Activated CD4-positive, alpha-beta T cell treated with anti-CD3 and anti-CD28 coated beads, Interleukin-2, amount 50 U/mL, for 1 hour (primary cell): ENCODE data around the gene IQCE.
"Not testable (repeated sequence)": the region's sequence is repeated elsewhere in the genome, so short reads cannot be mapped to it uniquely, and the experiment has no call there.

Experiments
- DNase-seq: peaks from one replicate; pipeline ENCODE4 v3.0.0-alpha.2; 2020

Gene IQCE

DNA sequence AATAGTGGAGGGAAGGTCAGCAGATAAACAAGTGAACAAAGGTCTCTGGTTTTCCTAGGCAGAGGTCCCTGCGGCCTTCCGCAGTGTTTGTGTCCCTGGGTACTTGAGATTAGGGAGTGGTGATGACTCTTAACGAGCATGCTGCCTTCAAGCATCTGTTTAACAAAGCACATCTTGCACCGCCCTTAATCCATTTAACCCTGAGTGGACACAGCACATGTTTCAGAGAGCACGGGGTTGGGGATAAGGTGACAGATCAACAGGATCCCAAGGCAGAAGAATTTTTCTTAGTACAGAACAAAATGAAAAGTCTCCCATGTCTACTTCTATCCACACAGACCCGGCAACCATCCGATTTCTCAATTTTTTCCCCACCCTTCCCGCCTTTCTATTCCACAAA, 25.2 kb upstream of the IQCE start:
- DNase-seq = not testable (repeated sequence)

DNA sequence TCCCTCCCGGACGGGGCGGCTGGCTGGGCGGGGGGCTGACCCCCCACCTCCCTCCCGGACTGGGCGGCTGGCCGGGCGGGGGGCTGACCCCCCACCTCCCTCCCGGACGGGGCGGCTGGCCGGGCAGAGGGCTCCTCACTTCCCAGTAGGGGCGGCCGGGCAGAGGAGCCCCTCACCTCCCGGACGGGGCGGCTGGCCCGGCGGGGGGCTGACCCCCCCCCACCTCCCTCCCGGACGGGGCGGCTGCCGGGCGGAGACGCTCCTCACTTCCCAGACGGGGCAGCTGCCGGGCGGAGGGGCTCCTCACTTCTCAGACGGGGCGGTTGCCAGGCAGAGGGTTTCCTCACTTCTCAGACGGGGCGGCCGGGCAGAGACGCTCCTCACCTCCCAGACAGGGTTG, 24.6 kb upstream of the IQCE start:
- DNase-seq = not testable (repeated sequence)

DNA sequence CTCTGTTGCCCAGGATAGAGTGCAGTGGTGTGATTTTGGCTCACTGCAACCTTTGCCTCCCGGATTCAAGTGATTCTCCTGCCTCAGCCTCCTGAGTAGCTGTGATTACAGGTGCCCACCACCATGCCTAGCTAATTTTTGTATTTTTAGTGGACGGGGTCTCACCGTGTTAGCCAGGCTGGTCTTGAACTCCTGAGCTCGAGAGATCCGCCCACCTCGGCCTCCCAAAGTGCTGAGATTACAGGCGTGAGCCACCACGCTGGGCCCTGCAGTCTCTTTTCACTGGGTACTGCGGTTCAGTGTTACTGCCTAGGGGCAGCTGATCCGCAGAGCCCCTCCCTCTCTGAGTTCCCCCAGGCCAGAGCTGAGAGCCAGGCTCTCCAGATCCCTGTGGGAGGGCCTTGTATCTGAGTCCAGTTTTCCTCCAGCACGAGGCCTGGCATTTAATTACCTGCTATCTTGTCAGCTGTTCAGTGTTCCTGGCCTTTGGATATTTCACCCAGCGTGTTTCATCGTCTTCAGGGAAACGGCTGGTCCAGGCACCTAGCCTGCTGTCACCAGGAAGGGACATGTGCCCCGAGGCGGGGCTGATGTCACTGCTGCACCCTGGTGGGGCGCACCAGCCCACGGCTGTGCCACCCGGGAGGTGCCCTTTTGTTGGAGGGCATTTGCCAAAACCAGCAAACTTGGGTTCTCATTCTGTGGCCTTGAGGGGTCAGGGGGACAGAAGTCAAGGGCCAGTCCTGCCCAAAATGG, 22.7 kb upstream of the IQCE start:
- DNase-seq = not testable (repeated sequence)

DNA sequence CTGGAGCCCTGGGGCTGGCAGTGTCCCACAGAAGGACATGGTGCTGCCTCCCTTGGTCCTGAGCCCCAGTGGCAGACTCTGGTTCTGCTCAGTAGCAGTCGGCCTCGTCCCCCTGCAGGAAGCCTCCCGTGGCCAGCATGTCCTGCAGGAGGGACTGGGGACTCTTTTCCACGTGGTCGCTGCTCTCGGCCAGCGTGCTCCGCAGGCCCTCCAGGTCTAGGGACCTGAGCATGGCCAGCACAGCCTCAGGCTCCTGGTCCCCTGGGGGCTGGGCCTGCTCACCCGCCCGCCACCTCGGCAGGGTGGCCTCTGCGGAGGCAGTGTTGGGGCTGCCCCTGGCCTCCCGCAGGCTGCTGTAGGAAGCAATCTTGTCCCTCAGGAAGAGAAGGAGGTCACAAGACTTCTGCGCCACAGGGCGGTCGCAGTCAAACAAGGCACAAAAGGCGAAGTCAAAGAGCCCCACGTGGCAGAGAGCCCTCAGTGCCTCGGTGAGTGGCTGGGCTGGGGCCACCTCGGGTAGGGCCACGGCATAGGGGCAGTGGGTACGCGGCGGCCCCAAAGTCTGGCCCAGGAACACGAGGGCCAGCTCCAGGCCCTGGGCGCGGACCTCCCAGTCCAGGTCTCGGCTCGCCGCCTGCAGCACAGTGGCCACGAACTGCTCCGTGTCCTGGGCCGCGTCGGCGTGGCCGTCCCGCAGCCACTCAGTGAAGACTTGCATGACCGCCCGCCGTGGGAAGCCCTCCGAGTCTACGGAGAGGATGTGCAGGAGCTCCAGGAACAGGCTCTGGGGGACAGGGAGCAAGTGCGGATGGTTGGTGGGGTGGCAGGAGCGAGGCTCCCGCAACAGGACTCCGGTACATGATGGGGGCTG, 20.6 kb upstream of the IQCE start:
- DNase-seq = no peak

DNA sequence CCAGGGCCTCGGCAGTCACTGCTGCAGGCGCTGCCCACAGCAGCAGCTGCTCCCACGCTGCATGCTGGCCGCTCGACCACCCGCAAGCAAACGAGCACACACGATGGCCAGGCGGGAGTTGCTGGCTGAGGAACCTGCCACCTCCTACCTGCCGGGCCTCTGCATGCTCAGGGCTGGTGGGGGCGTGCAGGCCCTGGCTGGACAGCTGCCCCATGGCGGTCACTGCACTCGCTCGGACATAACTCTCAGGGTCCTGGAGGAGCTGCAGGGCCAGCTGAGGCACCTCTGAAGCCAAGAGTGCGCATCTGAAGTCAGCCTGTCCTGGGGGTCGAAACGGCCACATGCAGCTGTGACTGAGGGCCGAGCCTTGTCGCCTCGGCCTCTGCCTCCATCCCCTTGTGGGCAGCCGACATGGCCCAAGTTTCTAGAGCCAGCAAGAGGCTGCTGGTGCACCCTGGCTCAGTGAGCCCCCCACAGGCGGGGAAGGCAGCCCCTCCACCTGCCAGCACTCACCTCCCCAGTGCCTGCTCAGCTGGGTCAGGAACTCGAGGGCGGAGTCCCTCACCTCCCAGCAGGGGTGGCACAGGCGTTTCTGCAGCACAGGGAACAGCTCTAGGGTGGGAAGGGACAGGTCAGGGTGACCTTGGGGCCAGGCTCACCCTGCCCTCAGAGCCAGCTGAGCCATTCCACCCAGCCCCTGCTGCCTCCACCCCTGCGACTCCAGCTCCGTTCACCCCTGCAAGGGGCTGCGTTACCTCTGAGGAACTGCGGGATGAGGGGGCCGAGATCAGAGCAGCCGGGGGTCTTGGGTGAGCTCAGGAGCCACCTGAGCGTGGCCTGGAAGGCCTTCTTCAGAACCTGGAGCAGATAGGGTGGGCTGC, 19.5 kb upstream of the IQCE start:
- DNase-seq = no peak

DNA sequence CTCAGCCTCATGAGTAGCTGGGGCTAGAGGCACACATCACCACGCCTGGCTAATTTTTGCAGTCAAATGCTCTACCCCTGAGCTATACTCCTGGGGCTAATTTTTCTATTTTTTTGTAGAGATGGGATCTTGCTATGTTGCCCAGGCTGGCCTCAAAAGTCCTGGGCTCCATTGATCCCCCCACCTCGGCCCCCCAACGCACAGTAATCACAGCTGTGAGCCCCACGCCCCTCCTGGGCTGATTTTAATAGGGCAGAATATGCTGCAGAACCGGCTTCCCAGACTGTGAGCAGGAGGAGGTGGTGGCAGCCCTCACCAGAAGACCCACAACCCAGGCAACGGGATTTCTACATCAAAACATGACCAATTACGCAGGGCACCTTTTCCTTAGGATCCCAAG, 18.6 kb upstream of the IQCE start:
- DNase-seq = no peak

DNA sequence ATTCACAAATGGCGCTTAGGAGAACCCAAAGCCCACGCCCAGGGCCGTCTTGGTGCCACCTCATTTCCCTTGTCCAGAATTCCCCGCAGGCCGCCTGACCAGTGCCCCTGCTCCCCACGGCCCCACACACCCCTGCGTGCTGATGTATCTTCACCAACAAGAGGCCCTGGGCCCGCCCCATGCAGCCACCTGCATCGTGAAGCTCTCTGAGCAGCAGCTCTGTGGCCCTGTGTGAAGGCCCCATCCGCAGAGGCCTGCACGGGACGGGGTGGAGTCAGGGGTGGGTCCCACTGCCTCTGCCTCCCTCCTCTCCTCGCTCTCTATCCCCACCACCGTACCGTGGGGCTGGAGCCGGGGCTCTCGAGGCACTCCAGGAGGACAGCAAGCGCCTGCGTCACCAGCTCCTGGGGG, 18.1 kb upstream of the IQCE start:
- no peak for DNase-seq

DNA sequence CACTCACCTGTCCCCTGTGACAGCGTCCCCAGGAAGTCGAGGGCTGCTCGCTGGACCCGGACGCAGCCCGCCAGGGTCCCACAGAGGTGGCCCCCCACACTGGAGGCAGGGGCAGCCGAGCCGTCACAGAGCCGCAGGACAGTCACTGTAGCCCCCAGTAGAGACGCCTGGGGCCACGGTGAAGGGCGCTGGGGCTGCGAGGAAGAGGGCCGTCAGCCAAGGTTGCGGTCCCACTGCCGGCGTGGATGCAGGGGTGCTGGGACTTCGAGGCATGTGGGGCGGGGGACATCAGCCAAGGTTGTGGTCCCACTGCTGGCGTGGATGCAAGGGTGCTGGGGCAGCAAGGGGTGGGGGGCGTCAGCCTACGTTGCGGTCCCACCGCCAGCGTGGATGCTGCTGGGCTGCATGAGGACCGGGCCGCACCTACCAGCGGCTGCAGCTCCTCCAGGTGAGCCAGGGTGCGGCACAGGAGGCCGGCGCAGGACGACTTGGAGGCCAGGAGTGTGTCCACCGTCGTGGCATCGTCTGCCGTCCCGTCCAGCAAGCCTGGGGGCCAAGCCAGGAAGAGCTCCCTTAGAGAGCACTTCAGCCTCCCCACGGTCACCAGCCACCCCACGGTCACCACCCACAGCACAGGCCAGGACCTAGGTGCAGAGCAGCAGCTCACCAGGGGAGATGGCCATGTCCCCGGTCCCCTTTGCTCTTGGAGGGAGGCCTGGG, 17.3 kb upstream of the IQCE start:
- no peak for DNase-seq

DNA sequence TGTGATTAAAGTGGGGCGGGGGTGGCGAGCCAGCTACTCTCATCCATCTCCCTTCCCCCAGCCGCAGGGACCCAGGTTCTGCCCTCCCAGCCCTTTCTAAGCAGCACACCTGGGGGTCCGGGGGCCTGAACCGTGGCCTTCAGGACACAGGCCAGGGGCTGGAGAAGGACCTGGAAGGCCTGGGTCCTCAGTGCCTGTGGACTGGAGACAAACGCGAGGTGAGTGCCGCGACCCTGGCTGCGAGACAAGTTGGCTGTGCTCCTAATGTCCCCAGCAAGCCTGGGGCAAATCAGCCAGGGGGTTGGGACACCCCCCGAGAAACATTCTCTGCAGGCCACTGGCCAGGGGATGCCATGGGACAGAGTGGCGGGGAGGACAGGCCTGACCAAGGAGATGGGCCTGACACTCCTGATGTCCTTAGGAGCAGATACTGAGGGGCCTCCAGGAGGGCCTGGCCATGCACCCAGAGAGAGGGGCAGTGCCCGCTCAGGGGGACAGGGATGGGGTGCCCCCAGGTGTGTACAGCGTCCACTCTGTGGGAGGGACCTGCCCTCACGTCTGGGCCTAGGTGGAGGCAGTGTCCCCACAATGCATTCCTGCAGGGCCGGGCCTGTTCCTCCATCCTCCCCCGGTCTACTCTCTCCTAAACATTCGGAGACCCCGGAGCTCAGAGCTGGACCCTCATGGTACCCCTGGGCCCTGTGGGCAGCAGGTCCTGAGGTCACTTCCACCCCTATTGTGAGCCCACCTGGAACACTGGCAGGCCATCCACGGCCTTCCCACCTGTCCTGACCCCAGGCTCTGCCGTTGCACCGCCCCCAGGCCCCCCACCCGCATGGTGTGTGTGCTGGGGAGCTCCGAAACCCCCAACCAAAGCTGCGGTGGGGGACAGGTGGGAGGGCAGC, 16.5 kb upstream of the IQCE start:
- DNase-seq = no peak

DNA sequence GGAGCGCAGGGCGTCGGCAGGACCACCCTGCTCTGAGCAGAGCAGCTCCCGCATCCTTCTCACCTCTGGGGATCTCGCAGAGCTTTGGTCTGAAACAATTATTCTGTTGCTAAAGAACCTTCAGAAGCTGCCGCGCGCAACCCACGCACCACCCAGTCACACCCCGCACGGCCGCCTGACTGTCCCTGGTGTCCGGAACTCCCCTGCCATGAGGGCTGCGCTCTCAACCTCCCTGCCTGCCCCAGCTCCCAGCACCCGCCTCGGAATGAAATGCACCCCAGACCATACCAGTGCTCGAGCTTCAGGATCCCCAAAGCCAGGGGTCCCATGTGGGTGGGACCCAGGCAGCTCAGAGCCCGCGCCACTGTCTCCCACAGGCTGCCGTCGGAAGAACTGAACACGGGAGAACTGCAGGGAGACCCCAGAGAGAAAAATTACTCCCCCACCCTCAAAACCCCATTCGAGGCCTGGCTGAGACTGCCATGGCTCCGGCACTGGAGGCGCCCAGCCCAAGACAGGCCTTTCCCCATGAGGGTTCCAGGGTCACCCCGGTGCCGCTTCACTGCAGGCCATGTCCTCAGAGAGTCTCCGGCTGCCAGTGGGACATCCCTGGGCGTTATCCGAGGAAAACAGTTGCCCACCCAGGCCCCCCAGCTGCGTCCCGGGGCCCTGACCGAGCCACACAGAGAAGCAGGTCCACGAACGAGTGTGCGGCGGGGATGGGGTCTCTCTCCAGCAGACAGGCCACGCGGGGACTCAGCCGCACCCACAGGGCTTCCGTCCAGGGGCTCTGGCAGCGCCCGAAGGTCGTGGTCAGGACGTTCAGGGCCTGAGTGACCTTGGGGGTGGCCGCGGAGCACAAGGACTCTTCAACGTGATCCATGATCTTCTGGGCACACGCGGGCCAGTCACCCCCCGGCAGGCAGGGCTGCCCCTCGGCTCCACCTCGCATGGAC, 15.6 kb upstream of the IQCE start:
- no peak for DNase-seq

DNA sequence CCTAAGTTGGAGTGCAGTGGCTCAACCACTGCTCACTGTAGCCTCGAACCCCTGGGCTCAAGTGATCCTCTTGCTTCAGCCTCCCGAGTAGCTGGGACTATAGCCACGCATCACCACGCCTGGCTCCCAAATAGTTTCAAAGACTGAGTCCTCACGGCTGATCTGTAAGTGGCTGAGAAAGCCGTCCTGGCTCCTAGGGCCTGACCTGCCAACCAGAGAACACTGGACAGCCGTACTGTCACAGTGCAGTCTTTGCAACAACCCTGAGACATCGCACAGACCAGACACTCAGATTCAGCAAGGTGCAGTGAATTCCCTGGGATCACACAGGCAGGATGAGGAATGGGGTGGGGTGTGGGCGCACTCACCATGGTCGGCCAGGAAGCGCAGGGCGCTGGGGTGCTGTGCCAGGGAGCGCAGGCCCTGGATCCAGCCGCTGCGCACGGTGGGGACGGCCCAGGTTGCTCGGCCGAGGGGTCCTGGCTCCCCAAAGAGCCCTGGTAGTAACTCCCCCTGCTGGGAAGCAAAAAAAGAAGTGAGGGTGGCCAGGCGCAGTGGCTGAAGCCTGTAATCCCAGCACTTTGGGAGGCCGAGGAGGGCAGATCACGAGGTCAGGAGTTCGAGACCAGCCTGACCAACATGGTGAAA, 14.1 kb upstream of the IQCE start:
- DNase-seq = no peak

DNA sequence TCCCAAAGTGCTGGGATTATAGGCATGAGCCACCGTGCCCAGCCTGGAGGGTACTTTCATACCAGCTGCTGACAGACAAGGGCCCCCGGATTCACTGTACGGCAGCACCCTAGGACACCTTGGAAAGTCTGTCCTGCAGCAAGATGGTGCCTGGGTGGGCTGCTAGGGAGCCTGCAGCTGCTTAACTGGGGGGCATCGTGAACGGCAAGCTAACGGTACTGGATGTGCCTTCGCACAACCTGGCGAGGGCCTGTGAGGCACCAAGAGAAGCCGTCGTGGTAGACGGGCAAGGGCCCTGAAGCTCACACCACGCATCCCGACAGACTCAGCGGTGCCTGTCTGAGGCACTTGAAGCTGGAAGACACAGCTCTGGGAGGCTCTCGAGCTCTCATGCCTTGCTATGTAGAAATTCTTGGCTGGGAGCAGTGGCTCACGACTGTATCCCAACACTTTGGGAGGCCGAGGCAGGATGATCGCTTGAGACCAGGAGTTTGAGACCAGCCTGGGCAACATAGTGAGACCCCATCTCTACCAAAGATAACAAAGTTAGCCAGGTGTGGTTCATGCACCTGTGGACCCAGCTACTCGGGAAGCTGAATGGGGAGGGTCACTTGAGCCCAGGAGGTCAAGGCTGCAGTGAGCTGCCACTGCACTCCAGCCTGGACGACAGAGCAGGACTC, 12.9 kb upstream of the IQCE start:
- DNase-seq = no peak

DNA sequence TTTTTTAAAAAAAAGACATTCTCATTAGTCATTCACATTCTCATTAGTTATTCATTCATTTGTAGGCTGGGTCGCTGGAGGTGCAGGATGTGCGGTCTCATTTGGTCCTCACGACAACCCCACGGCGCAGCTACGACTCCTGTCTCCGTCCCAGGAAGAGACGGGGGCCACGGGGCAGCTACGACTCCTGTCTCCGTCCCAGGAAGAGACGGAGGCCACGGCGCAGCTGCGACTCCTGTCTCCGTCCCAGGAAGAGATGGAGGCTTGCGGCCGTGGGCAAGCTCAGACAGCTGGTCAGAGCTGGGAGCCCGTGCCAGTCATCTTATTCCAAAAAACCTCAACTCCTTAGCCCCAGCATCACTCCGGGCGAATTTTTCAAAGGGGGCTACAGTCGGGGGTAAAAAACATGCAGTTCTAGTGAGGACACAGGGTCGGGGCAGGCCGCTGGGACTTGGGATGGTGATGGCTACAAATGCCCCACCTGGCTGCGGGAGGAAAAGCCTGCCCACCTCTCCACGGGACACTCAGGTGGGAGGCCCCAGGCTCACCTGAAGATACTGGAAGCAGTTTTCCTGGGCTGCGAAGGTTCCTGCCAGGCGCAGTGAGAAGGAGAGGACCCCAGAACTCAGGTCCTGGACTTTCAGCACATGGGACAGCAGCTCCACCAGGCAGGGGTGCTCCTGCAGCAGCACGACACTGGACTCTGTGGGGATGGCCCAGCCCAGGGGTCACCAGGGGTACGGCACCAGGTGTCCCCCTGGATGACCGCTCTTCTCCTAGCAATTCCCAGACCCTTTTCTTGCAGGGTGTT, 11.8 kb upstream of the IQCE start:
- DNase-seq = no peak

DNA sequence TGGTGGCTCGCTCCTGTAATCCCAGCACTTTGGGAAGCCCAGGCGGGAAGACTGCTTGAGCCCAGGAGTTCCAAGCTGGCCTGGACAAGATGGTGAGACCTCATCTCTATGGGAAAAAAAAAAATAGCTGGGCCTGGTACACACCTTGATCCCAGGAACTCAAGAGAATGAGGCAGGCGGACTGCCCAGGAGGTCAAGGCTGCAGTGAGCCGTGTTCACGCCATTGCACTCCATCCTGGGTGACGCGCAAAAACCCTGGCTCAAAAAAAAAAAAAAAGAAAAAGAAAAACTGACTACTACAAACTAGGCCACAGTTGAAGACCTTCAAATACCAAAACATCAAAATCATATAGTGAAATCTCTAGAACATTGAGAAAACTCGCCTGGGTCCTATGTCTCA, 7.4 kb upstream of the IQCE start:
- DNase-seq = no peak

DNA sequence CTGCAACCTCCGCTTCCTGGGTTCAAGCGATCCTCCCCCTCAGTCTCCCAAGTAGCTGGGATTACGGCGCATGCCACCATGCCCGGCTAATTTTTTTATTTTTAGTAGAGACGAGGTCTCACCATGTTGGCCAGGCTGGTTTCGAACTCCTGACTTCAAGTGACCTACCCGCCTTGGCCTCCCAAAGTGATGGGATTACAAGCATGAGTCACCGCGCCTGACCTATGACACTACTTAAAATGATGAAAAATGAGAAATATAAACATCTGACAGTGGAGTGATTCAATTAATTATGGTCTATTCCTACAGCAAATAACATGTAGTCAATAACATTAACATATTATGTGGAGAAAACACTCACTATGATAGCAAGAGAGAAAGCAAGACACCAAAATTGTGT, 5.7 kb upstream of the IQCE start:
- no peak for DNase-seq

DNA sequence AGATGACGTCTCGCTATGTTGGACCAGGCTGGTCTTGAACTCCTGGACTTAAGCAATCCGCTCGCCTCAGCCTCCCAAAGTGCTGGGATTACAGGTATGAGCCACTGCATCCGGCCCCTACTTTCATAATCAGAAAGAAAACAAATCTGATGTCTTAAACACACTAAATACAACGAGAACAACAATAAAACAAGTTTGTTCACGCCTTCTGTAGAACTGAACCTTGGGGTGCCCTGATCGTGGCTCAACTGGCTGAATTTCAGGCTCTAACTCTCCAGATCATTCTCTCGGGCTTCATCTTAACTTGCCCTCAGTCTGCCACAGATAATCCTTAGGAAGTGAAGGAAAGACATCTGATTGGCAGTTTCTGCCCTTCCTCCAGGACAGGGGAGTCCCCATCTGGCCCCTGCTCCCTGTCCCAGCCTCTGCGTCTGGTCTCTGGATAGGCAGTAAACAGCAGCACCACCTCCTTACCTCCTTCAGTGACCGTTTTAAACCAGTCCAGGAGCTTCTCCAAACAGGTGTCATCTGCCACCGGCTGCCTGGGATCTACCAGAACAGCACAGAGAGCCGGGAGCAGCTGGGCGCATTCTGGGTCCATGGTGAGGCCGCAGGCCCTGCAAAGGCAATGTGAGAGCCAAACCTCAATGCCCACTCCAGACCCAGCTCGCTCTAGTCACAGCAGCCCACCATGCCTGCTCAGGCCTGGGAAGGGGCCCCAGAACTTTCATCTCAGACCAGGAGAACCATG, 4.8 kb upstream of the IQCE start:
- DNase-seq = no peak

DNA sequence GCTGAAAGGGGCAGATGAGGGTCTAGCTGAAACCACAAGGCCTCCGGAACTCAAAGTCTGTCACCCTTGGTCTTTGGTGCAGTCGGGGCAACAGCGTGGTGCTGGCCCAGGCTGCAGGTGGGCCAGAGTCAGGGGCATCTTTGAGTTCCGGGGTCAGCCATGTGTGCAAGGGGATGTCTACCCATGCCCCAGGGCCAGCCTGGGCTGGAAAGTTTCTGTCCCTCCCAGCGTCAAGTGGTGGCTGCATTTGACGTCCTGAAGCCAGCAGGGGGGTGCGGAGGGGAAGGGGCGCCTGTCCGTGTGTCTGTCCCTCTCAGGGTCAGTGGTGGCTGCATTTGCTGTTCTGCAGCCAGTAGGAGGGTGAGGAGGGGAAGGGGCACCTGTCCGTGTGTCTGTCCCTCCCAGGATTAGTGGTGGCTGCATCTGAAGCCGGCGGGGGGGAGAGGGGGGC, 4.1 kb upstream of the IQCE start:
- no peak for DNase-seq
